ENCODE data around the gene MAP2K4.

- TF ChIP-seq CTCF (IDR thresholded peaks at IDR 0.05) (no peak), POLR2A (IDR thresholded peaks at IDR 0.05) (no peak)
Measured at GRCh38 chr17:11986942-11987329, 33.7 kb upstream of the MAP2K4 start.

Data from lower leg skin (tissue), 3 donors.